Inferior parietal cortex (tissue), 1 donor: ENCODE measurements around the gene PIK3R5.
"Not testable (repeated sequence)": the region's sequence is repeated elsewhere in the genome, so short reads cannot be mapped to it uniquely, and the experiment has no call there.

Experiments used
- DNase-seq: peaks from one replicate; pipeline ENCODE4 v3.0.0-alpha.2; 2016; ENCODE audit errors: extremely low spot score

The PIK3R5 gene

GRCh38 chr17:8896641-8897635, 68.6 kb downstream of the PIK3R5 start:
- no peak for DNase-seq

DNA sequence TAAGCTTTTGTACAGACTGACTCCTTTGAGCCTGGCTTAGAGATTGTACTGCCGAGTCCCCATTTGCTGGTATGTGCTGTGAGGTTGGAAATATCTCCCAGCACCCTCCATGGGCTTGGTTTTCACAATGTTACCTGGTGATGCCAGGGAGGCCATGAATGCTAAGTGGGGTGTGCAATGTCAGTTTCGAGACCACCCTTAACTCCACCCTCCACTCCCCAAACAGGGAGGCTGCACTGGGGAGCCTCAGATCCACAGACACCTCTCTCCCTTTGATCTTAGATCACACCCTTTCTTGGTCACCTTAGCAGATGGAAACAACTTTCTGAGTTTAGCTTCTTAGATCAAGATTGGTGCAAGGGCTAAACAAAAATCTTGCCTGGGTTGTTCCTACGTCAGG, 69.4 kb downstream of the PIK3R5 start:
- DNase-seq = no peak

- DNase-seq = peak; percentile 68
Observed at GRCh38 chr17:8894673-8895578, 70.6 kb downstream of the PIK3R5 start.

DNA sequence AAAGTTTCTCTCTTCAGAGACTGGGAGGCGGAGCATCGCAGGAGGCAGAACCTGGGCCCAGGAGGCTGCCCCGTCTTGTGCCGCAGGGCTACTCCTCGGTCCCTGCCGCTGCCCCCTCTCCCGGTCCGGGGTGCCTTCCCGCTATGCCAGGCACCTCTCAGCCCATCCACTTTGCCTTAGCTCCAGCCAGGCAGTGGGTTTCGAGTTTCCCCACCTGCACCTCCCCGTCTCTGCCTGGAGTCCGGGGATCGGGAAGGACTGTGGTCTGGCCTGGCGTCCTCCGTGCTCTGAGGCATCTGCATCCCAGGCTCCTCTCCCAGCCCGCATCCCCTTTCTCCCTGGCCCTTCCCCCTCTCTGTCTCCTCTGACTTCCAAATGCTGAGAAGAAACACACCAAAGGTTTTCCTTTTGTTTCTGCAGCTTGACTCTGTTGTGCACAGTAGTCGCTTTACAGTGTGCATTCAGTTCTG, 71.3 kb downstream of the PIK3R5 start:
- DNase-seq = no peak

- DNase-seq = no peak
Observed at GRCh38 chr17:8893621-8894201, 71.8 kb downstream of the PIK3R5 start.

DNA sequence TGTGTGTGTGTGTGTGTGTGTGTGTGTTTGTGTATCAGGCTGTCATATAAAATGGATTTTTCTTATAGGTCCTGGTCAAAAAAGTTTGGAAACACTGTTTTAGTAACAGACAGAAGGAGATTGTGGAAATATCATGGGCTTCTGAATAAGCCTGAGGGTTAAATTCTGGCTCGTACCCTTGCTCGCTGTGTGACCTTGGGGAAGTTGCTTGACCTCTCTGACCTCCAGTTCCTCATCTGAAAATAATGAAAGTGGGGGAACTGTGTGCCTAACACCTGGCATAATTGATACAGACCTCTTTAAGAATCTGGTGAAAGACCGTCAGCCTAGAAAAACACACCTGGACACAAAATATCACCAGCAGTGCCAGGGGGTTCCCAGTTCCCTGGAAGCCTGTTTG, 72.4 kb downstream of the PIK3R5 start:
- no peak for DNase-seq

GRCh38 chr17:8892338-8892690, 73.2 kb downstream of the PIK3R5 start:
- no peak for DNase-seq

DNA sequence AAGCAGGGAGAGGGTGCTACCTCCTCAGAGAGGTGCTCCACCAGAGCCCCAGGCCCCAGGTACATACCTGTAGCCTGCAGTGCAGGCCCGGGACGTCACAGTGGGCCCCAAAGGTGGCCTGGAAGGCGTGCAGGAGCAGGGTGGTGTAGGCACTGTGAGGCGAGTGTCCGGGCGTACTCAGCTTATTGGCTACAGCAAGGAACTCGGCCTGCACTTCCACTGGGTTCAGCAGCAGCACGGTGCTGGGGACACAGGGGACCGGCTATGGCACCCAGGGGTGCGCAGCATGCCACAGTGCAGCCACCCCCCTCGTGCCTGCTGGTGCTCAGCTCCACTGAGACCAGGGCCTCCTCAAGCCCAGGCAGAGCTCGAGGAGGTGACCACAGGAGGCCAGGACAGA, 74.8 kb downstream of the PIK3R5 start:
- no peak for DNase-seq

DNA sequence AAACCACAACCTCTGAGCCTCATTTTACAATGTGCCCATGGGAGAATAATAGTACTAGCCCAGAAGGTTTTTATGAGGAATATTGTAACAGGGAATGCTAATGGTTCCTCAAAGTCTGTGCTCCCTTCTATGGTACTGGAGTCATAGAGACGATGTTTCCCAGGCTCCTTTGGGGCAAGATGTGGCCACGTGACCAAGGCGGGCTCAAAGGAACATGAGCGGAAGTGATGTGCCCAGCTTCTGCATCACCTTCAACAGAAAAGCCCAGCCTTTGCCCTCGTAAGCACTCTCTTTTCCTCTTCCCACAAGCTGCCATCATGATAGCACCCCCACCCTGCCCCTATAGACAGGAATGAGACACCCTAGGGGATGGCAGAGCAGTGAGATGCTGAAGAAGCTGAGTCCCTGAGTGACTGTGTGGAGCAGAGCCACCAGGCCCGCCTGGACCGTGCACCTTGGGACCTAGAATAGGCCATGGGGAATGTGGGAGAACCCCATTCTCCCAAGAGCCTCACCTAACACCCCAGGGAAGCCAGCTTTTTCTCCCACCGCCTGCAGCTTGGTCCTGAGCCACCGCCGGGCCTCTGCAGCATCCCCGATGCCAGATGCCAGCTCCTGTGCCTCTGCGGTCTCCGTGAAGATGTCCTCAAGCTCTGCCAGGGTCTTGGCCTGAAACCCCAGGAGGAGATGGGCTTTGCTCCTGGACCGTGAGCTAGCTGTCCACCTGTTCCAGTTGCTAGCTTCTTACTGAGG, 75.9 kb downstream of the PIK3R5 start:
- DNase-seq = no peak

DNA sequence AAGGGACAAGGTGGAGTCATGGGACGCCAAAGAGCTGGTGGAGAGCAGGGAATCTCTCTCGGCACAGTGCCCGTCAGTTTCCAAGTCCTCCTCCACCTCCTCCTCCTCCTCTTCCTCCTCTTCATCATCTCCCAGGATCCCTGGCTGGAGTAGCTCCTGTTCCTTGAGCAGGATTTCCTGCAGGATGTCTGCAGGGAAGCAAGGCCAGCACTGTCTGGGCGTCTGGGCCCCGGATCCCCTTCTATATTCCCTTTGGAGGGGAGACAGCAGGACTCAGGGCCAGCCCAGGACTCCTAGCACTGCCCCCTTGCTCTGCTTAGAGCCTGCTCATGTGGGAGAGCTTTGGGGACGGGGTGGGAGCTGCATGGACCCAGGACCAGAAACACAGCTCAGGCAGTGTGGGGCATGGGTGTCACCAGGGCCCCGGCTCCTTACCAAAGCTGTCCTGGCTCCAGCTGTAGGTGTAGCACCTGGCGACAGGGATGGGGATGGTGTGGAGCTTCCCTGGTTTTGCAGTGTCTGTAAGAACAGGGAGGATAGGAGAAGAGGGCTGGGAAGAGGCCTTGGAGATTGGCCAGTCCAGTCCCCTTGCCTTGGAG, 76.7 kb downstream of the PIK3R5 start:
- DNase-seq = no peak

DNA sequence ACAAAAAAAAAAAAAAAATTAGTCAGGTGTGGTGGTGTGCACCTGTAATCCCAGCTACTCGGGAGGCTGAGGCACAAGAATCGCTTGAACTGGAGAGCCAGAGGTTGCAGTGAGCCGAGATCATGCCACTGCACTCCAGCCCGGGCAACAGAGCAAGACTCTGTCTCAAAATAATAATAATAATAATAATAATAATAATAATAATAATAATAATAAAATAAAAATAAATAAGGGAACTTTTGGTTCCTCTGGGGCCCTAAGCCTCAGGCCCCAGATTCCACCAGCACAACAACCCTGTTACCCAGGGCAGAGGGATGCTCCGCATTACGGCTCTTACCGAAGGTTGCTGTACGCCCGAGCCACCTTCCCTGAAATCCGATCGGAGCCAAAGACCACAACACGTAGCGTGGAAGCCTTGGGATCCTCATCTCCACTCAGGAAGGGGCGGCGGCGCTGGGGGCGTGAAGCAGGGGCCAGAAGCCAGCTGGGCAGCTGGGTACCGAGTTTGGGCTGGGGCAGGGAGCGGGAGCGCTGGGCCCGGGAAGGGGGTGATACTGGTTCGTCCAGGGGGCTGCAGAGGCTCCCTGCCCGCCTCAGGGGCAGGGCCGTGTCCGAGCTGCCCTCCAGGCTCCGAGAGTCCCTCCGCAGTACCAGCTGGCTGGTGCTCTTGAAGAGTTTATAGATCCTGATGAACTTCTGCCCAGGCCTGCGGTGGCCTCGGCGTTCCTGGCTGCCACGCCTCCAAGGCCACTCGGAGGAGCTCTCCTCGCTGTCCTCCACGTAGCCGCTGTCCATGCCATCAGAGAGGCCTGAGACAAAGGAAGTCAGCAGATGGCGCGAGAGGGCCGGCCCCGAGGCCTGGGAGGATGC, 77.4 kb downstream of the PIK3R5 start:
- DNase-seq = no peak

DNA sequence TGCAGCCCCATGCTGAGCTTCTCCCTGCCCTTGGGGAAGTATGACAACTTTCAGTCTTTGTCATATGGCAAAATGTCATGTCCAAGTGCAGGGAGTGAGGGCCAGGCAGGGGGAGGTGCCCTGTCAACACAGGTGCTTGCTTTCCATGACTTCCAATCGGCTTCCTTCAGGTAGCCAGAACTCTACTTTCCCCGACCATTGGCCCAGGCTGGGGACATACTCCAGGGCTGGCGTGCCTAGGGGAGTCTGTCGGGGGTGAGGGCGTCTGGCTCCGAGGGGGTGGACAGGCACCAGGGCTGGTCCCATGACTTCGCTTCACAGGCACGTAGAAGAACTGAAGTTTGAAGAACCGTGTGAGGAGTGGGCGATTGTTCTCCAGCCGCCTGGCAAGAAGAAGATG, 78.2 kb downstream of the PIK3R5 start:
- no peak for DNase-seq

- no peak for DNase-seq
Observed at GRCh38 chr17:8885967-8886684, 79.4 kb downstream of the PIK3R5 start.

GRCh38 chr17:8885163-8885966, 80.1 kb downstream of the PIK3R5 start:
- DNase-seq = not testable (repeated sequence)

GRCh38 chr17:8884336-8884990, 81.0 kb downstream of the PIK3R5 start:
- no peak for DNase-seq

DNA sequence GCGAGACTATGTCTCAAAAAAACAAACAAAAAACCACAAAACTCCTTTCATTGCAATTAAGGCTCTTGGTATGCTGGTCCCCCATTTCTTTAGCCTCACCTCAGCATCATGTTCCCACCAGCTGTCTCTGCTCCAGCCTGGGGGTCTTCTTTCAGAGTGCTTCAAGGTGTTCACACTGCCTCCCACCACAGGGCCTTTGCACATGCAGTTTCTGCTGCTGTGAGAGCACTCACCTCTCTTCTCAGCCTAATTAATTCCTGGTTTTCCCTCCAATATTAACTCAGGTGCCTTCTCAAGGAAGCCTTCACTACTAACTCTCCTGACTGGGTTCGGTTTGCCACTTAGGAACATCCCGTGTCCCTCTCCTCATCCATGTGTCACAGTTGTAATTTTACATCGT, 82.2 kb downstream of the PIK3R5 start:
- no peak for DNase-seq

DNA sequence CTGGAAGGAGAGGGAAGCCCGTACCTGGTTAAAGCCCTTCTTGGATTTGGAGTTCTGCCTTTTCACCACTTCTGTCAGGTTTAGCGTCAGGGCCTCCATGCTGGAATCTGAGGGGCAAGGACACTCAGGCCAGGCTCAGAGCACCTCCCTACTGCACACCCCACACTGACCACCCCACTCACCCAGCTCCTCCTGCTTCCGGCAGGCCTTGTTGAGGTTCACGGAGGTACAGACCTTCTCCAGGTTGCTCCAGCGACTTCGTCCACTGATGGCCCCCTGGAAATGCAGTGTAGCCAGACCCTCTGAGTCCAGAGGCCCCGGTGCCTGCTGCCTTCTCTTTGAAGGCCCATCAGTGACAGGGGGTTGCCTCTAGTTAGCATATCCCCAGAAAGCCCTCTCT, 83.9 kb downstream of the PIK3R5 start:
- DNase-seq = no peak

GRCh38 chr17:8880466-8880865, 85.0 kb downstream of the PIK3R5 start:
- DNase-seq = no peak
